ENCODE results near the gene ASB18. TPM values are rescaled to one million over a fixed set of nuclear protein-coding genes. Genes with fewer than 3 reads are reported as not detected.

ASB18 gene
- total and polyA plus RNA-seq, 10 of the 15 experiments (the other 5 are each of a cell fraction or from before 2014, with no cell fraction given): not detected

DNA sequence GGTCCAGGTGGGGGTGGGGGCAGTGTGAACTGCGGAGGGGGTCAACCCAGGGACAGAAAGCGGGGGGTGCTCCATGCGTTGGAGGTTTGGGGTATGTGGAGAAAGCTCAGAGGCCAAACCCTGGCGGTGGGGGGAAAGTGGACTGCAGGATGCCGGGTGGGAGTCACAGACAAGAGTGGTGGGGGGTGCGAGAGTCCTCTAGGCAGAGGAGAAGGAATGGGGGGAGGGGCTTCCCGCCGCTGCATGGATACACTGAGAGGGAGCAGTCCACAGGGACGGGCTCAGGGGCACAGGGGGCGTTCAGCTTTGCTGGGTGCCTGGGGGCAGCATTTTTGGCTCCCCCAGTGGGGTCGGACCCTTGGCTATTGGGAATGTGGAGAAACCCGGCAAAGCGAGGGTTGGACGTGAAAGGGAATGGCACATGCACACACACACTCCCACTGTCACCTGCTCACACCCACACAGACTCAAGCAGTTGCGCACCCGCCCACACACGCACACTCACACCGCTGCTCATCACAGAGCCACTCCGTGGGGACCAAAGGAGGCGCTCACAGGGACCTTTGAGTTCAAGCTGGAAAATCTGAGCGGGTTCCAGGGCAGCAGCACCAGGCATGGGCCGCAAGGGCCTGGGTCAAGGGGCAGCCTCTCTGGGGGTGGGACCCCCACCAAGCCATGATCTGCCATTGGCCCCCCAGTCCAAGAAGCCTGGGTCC is 103.7 kb downstream of the ASB18 start:
- H4K20me1 ChIP-seq (ENCODE audit: control insufficient read depth, insufficient read depth): no peaks in the 10 kb centered on the region
- no peak overlapping the region for H3K4me2 ChIP-seq (ENCODE audit: control insufficient read depth, insufficient read depth)
- ATAC-seq: no peak
- in situ Hi-C loops (cut with MboI) (no loop called here), intact Hi-C loops (cut with micrococcal nuclease; ENCODE audit: unreplicated experiment) (no loop called here)
- no peak overlapping the region for H3K9ac ChIP-seq (ENCODE audit: control insufficient read depth, insufficient read depth, low read length)
- H3K9me3 ChIP-seq (replicated peaks; ENCODE audit: control insufficient read depth, insufficient read depth, low read length): no peaks in the 10 kb centered on the region
- no TSS peak for BruUV-seq (replicated peaks)
- TF ChIP-seq EZH2 (IDR thresholded peaks at IDR 0.05; ENCODE audit: borderline replicate concordance, control insufficient read depth, low read depth, low read length) (no peak), YBX1 (IDR thresholded peaks at IDR 0.05) (no peak), CBX5 (IDR thresholded peaks at IDR 0.05; ENCODE audit: low read depth) (no peak), GATAD2B (conservative IDR thresholded peaks at IDR 0.05; ENCODE audit: low read depth) (no peak), IKZF1 (conservative IDR thresholded peaks at IDR 0.05) (no peak)
- TF ChIP-seq, protein P1, sequence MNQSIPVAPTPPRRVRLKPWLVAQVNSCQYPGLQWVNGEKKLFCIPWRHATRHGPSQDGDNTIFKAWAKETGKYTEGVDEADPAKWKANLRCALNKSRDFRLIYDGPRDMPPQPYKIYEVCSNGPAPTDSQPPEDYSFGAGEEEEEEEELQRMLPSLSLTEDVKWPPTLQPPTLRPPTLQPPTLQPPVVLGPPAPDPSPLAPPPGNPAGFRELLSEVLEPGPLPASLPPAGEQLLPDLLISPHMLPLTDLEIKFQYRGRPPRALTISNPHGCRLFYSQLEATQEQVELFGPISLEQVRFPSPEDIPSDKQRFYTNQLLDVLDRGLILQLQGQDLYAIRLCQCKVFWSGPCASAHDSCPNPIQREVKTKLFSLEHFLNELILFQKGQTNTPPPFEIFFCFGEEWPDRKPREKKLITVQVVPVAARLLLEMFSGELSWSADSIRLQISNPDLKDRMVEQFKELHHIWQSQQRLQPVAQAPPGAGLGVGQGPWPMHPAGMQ (IDR thresholded peaks at IDR 0.05; ENCODE audit: borderline replicate concordance): no peak
- POLR2A ChIA-PET: no interaction called here
- no peaks in the 10 kb centered on the region for H3K4me1 ChIP-seq (ENCODE audit: control insufficient read depth, insufficient read depth, low read length)
- no peak for FAIRE-seq
- peaks cover 1 to 5% of the 10 kb centered on the region in 2 experiments; a peak in 2 of 4 replicates for H3K27me3 ChIP-seq (replicated peaks in 1 of 2; ENCODE audit: control insufficient read depth in 2 of 2, insufficient read depth in 2 of 2, low read length in 1 of 2)
- RAD21 ChIA-PET (ENCODE audit: unreplicated experiment): no interaction called here
- H2AFZ ChIP-seq (ENCODE audit: control insufficient read depth, low read depth, low read length): no peak overlapping the region
- no peaks in the 10 kb centered on the region for H3K79me2 ChIP-seq (ENCODE audit: control insufficient read depth, insufficient read depth, low read length)
- SMC1A ChIA-PET (ENCODE audit: uncharacterized antibody, unreplicated experiment): no interaction called here
- H3K27ac ChIP-seq (ENCODE audit: control insufficient read depth, insufficient read depth): no peak overlapping the region
- no peaks in the 10 kb centered on the region for H3K36me3 ChIP-seq (ENCODE audit: control insufficient read depth in 2 of 2, insufficient read depth in 2 of 2, low read length in 1 of 2)
- WGBS (ENCODE audit: insufficient coverage, insufficient replicate concordance, low lambda C conversion rate, missing lambda C conversion rate): 36% methylated on average over 16 of the region's 22 CpGs
- no peak overlapping the region for H3K4me3 ChIP-seq
- CTCF ChIA-PET: no interaction called here
- no peak for DNase-seq (ENCODE audit: low read depth, low spot score)

DNA sequence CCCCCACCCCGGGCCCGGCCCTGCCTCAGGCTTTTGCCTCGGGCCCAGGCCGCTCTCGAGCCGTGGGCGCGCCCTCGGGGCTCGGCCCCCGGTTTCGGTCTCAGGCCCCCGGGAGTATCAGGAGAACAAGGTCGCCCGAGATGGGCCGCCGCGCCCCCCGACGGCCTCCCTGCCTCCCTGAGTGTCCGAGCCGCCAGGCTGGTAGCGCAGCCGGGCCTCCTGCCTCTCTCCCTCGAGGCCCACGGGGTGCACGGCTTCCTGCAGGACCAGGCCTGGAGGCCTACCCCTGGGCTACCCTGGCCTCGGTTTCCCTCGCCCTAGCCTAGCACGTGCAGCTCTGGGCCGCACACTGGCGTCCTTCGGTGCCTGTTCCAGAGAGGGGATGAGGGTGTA is 104.4 kb downstream of the ASB18 start:
- in situ Hi-C loops (cut with MboI): no loop called here
- Histone ChIP-seq H3K79me2 (ENCODE audit: control insufficient read depth, insufficient read depth, low read length) (no peaks in the 10 kb centered on the region), H3K9me3 (replicated peaks; ENCODE audit: control insufficient read depth, insufficient read depth, low read length) (no peaks in the 10 kb centered on the region), H4K20me1 (ENCODE audit: control insufficient read depth, insufficient read depth) (no peaks in the 10 kb centered on the region), H2AFZ (ENCODE audit: control insufficient read depth, low read depth, low read length) (no peak overlapping the region), H3K27me3 (replicated peaks in 1 of 2; ENCODE audit: control insufficient read depth in 2 of 2, insufficient read depth in 2 of 2, low read length in 1 of 2) (peaks cover under 1 to 1% of the 10 kb centered on the region in 2 experiments; a peak in 2 of 4 replicates), H3K4me3 (no peak overlapping the region), H3K27ac (ENCODE audit: control insufficient read depth, insufficient read depth) (no peak overlapping the region), H3K4me1 (ENCODE audit: control insufficient read depth, insufficient read depth, low read length) (no peaks in the 10 kb centered on the region), H3K4me2 (ENCODE audit: control insufficient read depth, insufficient read depth) (no peak overlapping the region), H3K9ac (ENCODE audit: control insufficient read depth, insufficient read depth, low read length) (no peak overlapping the region), H3K36me3 (ENCODE audit: control insufficient read depth in 2 of 2, insufficient read depth in 2 of 2, low read length in 1 of 2) (no peaks in the 10 kb centered on the region)
- DNase-seq (ENCODE audit: low read depth, low spot score): no peak
- RAD21 ChIA-PET (ENCODE audit: unreplicated experiment): no interaction called here
- no peak for FAIRE-seq
- intact Hi-C loops (cut with micrococcal nuclease; ENCODE audit: unreplicated experiment): no loop called here
- CTCF ChIA-PET: no interaction called here
- WGBS (ENCODE audit: insufficient coverage, insufficient replicate concordance, low lambda C conversion rate, missing lambda C conversion rate): 52% methylated on average over 26 of the region's 33 CpGs
- SMC1A ChIA-PET (ENCODE audit: uncharacterized antibody, unreplicated experiment): no interaction called here
- POLR2A ChIA-PET: no interaction called here
- ATAC-seq: no peak
- no TSS peak for BruUV-seq (replicated peaks)
- TF ChIP-seq, protein P2, sequence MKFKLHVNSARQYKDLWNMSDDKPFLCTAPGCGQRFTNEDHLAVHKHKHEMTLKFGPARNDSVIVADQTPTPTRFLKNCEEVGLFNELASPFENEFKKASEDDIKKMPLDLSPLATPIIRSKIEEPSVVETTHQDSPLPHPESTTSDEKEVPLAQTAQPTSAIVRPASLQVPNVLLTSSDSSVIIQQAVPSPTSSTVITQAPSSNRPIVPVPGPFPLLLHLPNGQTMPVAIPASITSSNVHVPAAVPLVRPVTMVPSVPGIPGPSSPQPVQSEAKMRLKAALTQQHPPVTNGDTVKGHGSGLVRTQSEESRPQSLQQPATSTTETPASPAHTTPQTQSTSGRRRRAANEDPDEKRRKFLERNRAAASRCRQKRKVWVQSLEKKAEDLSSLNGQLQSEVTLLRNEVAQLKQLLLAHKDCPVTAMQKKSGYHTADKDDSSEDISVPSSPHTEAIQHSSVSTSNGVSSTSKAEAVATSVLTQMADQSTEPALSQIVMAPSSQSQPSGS (IDR thresholded peaks at IDR 0.05; ENCODE audit: low read length): no peak
- TF ChIP-seq POU2F2 (IDR thresholded peaks at IDR 0.05; ENCODE audit: borderline replicate concordance, low read depth, low read length) (no peak), GATAD2B (conservative IDR thresholded peaks at IDR 0.05; ENCODE audit: low read depth) (no peak), KAT2A (conservative IDR thresholded peaks at IDR 0.05; ENCODE audit: control insufficient read depth, low read depth, low read length) (no peak), SP1 (IDR thresholded peaks at IDR 0.05; ENCODE audit: low read depth, low read length) (no peak)
- TF ChIP-seq, protein P3, sequence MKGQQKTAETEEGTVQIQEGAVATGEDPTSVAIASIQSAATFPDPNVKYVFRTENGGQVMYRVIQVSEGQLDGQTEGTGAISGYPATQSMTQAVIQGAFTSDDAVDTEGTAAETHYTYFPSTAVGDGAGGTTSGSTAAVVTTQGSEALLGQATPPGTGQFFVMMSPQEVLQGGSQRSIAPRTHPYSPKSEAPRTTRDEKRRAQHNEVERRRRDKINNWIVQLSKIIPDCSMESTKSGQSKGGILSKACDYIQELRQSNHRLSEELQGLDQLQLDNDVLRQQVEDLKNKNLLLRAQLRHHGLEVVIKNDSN (IDR thresholded peaks at IDR 0.05; ENCODE audit: borderline replicate concordance, extremely low read length, insufficient read depth, low read depth, low read length): no peak
- TF ChIP-seq, protein P4, sequence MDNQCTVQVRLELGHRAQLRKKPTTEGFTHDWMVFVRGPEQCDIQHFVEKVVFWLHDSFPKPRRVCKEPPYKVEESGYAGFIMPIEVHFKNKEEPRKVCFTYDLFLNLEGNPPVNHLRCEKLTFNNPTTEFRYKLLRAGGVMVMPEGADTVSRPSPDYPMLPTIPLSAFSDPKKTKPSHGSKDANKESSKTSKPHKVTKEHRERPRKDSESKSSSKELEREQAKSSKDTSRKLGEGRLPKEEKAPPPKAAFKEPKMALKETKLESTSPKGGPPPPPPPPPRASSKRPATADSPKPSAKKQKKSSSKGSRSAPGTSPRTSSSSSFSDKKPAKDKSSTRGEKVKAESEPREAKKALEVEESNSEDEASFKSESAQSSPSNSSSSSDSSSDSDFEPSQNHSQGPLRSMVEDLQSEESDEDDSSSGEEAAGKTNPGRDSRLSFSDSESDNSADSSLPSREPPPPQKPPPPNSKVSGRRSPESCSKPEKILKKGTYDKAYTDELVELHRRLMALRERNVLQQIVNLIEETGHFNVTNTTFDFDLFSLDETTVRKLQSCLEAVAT (IDR thresholded peaks at IDR 0.05): no peak

Measured in GM12878 (cell line).